ENCODE measurements around the gene NMRK1.

NMRK1 gene

DNA sequence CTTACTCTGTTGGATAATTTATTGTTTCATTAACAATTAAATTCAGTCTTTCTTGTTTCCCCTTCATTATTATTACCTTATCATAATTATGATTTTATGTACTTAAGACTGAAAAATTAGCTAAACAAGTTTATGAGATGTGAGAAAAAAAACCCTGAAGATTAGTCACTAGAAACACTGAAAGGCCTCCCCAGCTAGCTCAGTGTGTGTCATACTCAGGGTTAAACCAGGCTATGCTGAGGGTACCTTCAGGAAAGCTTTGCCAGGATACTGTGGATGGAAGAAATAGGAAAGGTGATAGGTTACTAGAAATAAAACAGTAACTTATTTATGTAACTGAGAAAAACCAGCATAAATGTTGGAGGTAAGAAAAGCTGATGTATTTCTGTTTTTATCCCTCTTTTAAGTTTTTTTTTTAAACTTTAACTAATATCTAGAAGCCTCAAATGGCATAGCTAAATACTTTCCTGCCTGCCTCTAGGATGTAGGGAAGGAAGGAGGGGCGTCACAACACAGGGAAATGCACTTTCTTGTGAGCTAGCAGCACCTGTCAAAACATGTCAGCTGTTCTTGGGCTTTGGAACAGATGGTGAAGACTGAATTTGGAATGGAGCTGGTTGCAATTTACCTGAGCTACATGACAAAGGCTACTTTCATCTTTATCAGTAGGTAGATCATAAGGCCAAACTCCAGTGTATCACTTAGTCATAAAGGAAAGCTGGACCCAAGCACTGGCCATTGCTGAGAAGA is 24.2 kb downstream of the NMRK1 start:
- peaks cover 4 to 7% of the 10 kb centered on the region in 2 experiments for H3K4me1 ChIP-seq (ENCODE audit: control insufficient read depth in 1 of 2, insufficient read depth in 2 of 2, low read length in 2 of 2)
- H2BK120ac ChIP-seq (ENCODE audit: insufficient read depth, low read length, poor library complexity), result no peak overlapping the region
- H2AFZ ChIP-seq (ENCODE audit: insufficient read depth, low read length, poor library complexity), result no peak overlapping the region
- WGBS (ENCODE audit: extremely low coverage, insufficient coverage, insufficient read length), result no CpG with 5 or more reads among the region's 1 CpG
- H3K4ac ChIP-seq (ENCODE audit: low read depth, low read length), result no peak overlapping the region
- no peak overlapping the region for H4K12ac ChIP-seq (ENCODE audit: low read depth, low read length)
- H4K8ac ChIP-seq (ENCODE audit: low read depth, low read length), result no peak overlapping the region
- no peak for DNase-seq
- H2BK5ac ChIP-seq (ENCODE audit: low read depth, low read length, poor library complexity), result no peak overlapping the region
- H3K23ac ChIP-seq (ENCODE audit: low read length), result no peak overlapping the region
- H3K9me3 ChIP-seq (ENCODE audit: insufficient read depth, low read depth, low read length), result no peaks in the 10 kb centered on the region
- H2BK12ac ChIP-seq (ENCODE audit: low read length), result no peak overlapping the region
- H3K4me2 ChIP-seq (ENCODE audit: low read length), result no peak overlapping the region
- peaks cover 0 to 3% of the 10 kb centered on the region in 2 experiments for H3K36me3 ChIP-seq (ENCODE audit: control insufficient read depth in 1 of 2, insufficient read depth in 2 of 2, low read length in 2 of 2)
- H3K79me1 ChIP-seq (ENCODE audit: low read length), result no peaks in the 10 kb centered on the region
- no peaks in the 10 kb centered on the region for H3K79me2 ChIP-seq (ENCODE audit: control insufficient read depth, insufficient read depth, low read length, poor library complexity)
- H2AK5ac ChIP-seq (ENCODE audit: low read length), result no peak overlapping the region
- H3K9ac ChIP-seq (ENCODE audit: low read length), result no peak overlapping the region
- no peak overlapping the region for H3K14ac ChIP-seq (ENCODE audit: low read length)
- no peak overlapping the region for H3K27ac ChIP-seq (ENCODE audit: low read depth, low read length)
- no peak overlapping the region for H4K91ac ChIP-seq (ENCODE audit: low read depth, low read length)
- no peaks in the 10 kb centered on the region for H3K27me3 ChIP-seq (ENCODE audit: insufficient read depth, low read length)
- H3K4me3 ChIP-seq (ENCODE audit: low read depth, low read length), result no peak overlapping the region
- no peak overlapping the region for H3K18ac ChIP-seq (ENCODE audit: low read length)

DNA sequence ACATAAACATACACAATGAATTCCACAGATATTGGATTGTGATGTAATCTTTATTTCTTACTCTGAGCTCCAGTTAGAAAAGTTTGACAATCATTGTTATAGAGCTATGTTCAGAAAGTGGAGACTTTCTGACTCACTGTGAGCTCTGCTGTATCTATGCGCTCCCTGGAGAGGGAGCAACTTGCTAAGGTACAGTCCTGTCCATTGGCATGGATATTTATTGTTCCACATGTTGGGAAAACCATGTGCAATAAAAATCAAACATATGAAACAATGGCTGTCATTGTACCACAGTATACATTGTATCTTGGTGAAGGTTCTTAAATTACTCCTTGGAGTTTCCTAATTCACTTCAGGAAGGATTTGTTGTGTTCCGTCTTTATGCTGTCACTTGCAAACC is 26.8 kb downstream of the NMRK1 start:
- Histone ChIP-seq H3K27ac (ENCODE audit: low read depth, low read length) (no peak overlapping the region), H3K18ac (ENCODE audit: low read length) (no peak overlapping the region), H3K4ac (ENCODE audit: low read depth, low read length) (no peak overlapping the region), H4K12ac (ENCODE audit: low read depth, low read length) (no peak overlapping the region), H2BK5ac (ENCODE audit: low read depth, low read length, poor library complexity) (no peak overlapping the region), H4K91ac (ENCODE audit: low read depth, low read length) (no peak overlapping the region), H2AFZ (ENCODE audit: insufficient read depth, low read length, poor library complexity) (no peak overlapping the region), H3K4me2 (ENCODE audit: low read length) (no peak overlapping the region), H3K4me3 (ENCODE audit: low read depth, low read length) (no peak overlapping the region), H3K9me3 (ENCODE audit: insufficient read depth, low read depth, low read length) (peaks cover 3% of the 10 kb centered on the region), H3K4me1 (ENCODE audit: control insufficient read depth in 1 of 2, insufficient read depth in 2 of 2, low read length in 2 of 2) (peaks cover 0 to 3% of the 10 kb centered on the region in 2 experiments), H3K79me2 (ENCODE audit: control insufficient read depth, insufficient read depth, low read length, poor library complexity) (no peaks in the 10 kb centered on the region), H3K14ac (ENCODE audit: low read length) (no peak overlapping the region), H2AK5ac (ENCODE audit: low read length) (no peak overlapping the region), H3K36me3 (ENCODE audit: control insufficient read depth in 1 of 2, insufficient read depth in 2 of 2, low read length in 2 of 2) (peaks cover 0 to 3% of the 10 kb centered on the region in 2 experiments), H3K27me3 (ENCODE audit: insufficient read depth, low read length) (no peaks in the 10 kb centered on the region), H3K79me1 (ENCODE audit: low read length) (no peaks in the 10 kb centered on the region), H2BK120ac (ENCODE audit: insufficient read depth, low read length, poor library complexity) (no peak overlapping the region), H3K23ac (ENCODE audit: low read length) (no peak overlapping the region), H3K9ac (ENCODE audit: low read length) (no peak overlapping the region), H4K8ac (ENCODE audit: low read depth, low read length) (no peak overlapping the region), H2BK12ac (ENCODE audit: low read length) (no peak overlapping the region)
- no CpG with 5 or more reads among the region's 2 CpGs for WGBS (ENCODE audit: extremely low coverage, insufficient coverage, insufficient read length)
- no peak for DNase-seq

- Histone ChIP-seq H3K36me3 (ENCODE audit: control insufficient read depth in 1 of 2, insufficient read depth in 2 of 2, low read length in 2 of 2) (no peaks in the 10 kb centered on the region), H3K4me2 (ENCODE audit: low read length) (no peak overlapping the region), H3K23ac (ENCODE audit: low read length) (no peak overlapping the region), H3K14ac (ENCODE audit: low read length) (no peak overlapping the region), H2BK12ac (ENCODE audit: low read length) (no peak overlapping the region), H3K27me3 (ENCODE audit: insufficient read depth, low read length) (no peaks in the 10 kb centered on the region), H3K4me1 (ENCODE audit: control insufficient read depth in 1 of 2, insufficient read depth in 2 of 2, low read length in 2 of 2) (no peaks in the 10 kb centered on the region), H3K27ac (ENCODE audit: low read depth, low read length) (no peak overlapping the region), H3K79me1 (ENCODE audit: low read length) (no peaks in the 10 kb centered on the region), H2AFZ (ENCODE audit: insufficient read depth, low read length, poor library complexity) (no peak overlapping the region), H4K12ac (ENCODE audit: low read depth, low read length) (no peak overlapping the region), H3K4ac (ENCODE audit: low read depth, low read length) (no peak overlapping the region), H2BK5ac (ENCODE audit: low read depth, low read length, poor library complexity) (no peak overlapping the region), H4K91ac (ENCODE audit: low read depth, low read length) (no peak overlapping the region), H3K9me3 (ENCODE audit: insufficient read depth, low read depth, low read length) (peaks cover 4% of the 10 kb centered on the region), H3K4me3 (ENCODE audit: low read depth, low read length) (no peak overlapping the region), H2AK5ac (ENCODE audit: low read length) (no peak overlapping the region), H4K8ac (ENCODE audit: low read depth, low read length) (no peak overlapping the region), H2BK120ac (ENCODE audit: insufficient read depth, low read length, poor library complexity) (no peak overlapping the region), H3K79me2 (ENCODE audit: control insufficient read depth, insufficient read depth, low read length, poor library complexity) (no peaks in the 10 kb centered on the region), H3K18ac (ENCODE audit: low read length) (no peak overlapping the region), H3K9ac (ENCODE audit: low read length) (no peak overlapping the region)
- peak; percentile 42 to 59 for DNase-seq
- WGBS (ENCODE audit: extremely low coverage, insufficient coverage, insufficient read length), result no CpG with 5 or more reads among the region's 5 CpGs
Observed at GRCh38 chr9:75054368-75055001, 33.5 kb downstream of the NMRK1 start.

- Histone ChIP-seq H3K4me1 (ENCODE audit: control insufficient read depth in 1 of 2, insufficient read depth in 2 of 2, low read length in 2 of 2) (no peaks in the 10 kb centered on the region), H4K8ac (ENCODE audit: low read depth, low read length) (no peak overlapping the region), H2BK120ac (ENCODE audit: insufficient read depth, low read length, poor library complexity) (no peak overlapping the region), H3K23ac (ENCODE audit: low read length) (no peak overlapping the region), H3K27ac (ENCODE audit: low read depth, low read length) (no peak overlapping the region), H3K79me1 (ENCODE audit: low read length) (no peaks in the 10 kb centered on the region), H3K27me3 (ENCODE audit: insufficient read depth, low read length) (no peaks in the 10 kb centered on the region), H3K4me3 (ENCODE audit: low read depth, low read length) (no peak overlapping the region), H3K9ac (ENCODE audit: low read length) (no peak overlapping the region), H2AFZ (ENCODE audit: insufficient read depth, low read length, poor library complexity) (no peak overlapping the region), H3K9me3 (ENCODE audit: insufficient read depth, low read depth, low read length) (peaks cover 4% of the 10 kb centered on the region), H3K79me2 (ENCODE audit: control insufficient read depth, insufficient read depth, low read length, poor library complexity) (no peaks in the 10 kb centered on the region), H2BK12ac (ENCODE audit: low read length) (no peak overlapping the region), H4K91ac (ENCODE audit: low read depth, low read length) (no peak overlapping the region), H4K12ac (ENCODE audit: low read depth, low read length) (no peak overlapping the region), H3K4ac (ENCODE audit: low read depth, low read length) (no peak overlapping the region), H3K36me3 (ENCODE audit: control insufficient read depth in 1 of 2, insufficient read depth in 2 of 2, low read length in 2 of 2) (no peaks in the 10 kb centered on the region), H3K18ac (ENCODE audit: low read length) (no peak overlapping the region), H3K4me2 (ENCODE audit: low read length) (no peak overlapping the region), H3K14ac (ENCODE audit: low read length) (no peak overlapping the region), H2BK5ac (ENCODE audit: low read depth, low read length, poor library complexity) (no peak overlapping the region), H2AK5ac (ENCODE audit: low read length) (no peak overlapping the region)
- no CpG with 5 or more reads among the region's 1 CpG for WGBS (ENCODE audit: extremely low coverage, insufficient coverage, insufficient read length)
- no peak for DNase-seq
Observed at GRCh38 chr9:75053869-75054268, 34.1 kb downstream of the NMRK1 start.
